Measurements from ENCODE around the gene MSS51.

The MSS51 gene

GRCh38 chr10:73408061-73408460, 25.3 kb downstream of the MSS51 start:
- TF ChIP-seq, protein P1, sequence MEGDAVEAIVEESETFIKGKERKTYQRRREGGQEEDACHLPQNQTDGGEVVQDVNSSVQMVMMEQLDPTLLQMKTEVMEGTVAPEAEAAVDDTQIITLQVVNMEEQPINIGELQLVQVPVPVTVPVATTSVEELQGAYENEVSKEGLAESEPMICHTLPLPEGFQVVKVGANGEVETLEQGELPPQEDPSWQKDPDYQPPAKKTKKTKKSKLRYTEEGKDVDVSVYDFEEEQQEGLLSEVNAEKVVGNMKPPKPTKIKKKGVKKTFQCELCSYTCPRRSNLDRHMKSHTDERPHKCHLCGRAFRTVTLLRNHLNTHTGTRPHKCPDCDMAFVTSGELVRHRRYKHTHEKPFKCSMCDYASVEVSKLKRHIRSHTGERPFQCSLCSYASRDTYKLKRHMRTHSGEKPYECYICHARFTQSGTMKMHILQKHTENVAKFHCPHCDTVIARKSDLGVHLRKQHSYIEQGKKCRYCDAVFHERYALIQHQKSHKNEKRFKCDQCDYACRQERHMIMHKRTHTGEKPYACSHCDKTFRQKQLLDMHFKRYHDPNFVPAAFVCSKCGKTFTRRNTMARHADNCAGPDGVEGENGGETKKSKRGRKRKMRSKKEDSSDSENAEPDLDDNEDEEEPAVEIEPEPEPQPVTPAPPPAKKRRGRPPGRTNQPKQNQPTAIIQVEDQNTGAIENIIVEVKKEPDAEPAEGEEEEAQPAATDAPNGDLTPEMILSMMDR (IDR thresholded peaks at IDR 0.05; ENCODE audit: low read depth, low read length, missing control alignments) = no peak
- H3K4me3 ChIP-seq (ENCODE audit: low read depth, low read length) = no peak overlapping the region
- DNase-seq (ENCODE audit: low read depth) = no peak

GRCh38 chr10:73407495-73407894, 25.9 kb downstream of the MSS51 start:
- TF ChIP-seq, protein P1 (IDR thresholded peaks at IDR 0.05; ENCODE audit: low read depth, low read length, missing control alignments) = no peak
- DNase-seq (ENCODE audit: low read depth) = no peak

DNA sequence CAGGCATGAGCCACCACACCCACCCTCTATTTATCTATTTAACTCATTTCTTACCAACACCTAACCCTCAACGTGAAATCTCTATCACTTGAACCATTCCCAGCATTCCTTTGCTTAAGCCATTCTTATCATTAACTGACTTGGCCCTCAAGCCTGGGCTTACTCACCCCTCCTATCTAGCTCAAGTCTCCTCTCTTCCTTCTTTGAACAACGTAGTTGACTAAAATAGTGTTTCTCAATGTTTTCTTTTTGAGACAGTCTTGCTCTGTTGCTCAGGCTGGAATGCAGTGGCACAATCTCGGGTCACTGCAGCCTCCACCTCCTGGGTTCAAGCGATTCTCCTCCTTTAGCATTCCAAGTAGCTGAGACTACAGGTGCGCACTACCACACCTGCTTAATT, 26.5 kb downstream of the MSS51 start:
- H3K4me3 ChIP-seq (ENCODE audit: low read depth, low read length) = no peak overlapping the region
- TF ChIP-seq, protein P1 (IDR thresholded peaks at IDR 0.05; ENCODE audit: low read depth, low read length, missing control alignments) = no peak
- DNase-seq (ENCODE audit: low read depth) = no peak

More at GRCh38 chr10:73407495-73407894, 25.9 kb downstream of the MSS51 start:
- H3K4me3 ChIP-seq (ENCODE audit: low read depth, low read length) = no peak overlapping the region

- no peak for DNase-seq (ENCODE audit: low read depth)
Measured at GRCh38 chr10:73405556-73405955, 27.8 kb downstream of the MSS51 start.

GRCh38 chr10:73404690-73405089, 28.7 kb downstream of the MSS51 start:
- no peak for DNase-seq (ENCODE audit: low read depth)
- TF ChIP-seq, protein P1 (IDR thresholded peaks at IDR 0.05; ENCODE audit: low read depth, low read length, missing control alignments) = no peak
- no peak overlapping the region for H3K4me3 ChIP-seq (ENCODE audit: low read depth, low read length)

More at GRCh38 chr10:73405556-73405955, 27.8 kb downstream of the MSS51 start:
- H3K4me3 ChIP-seq (ENCODE audit: low read depth, low read length) = no peak overlapping the region
- TF ChIP-seq, protein P1 (IDR thresholded peaks at IDR 0.05; ENCODE audit: low read depth, low read length, missing control alignments) = no peak

DNA sequence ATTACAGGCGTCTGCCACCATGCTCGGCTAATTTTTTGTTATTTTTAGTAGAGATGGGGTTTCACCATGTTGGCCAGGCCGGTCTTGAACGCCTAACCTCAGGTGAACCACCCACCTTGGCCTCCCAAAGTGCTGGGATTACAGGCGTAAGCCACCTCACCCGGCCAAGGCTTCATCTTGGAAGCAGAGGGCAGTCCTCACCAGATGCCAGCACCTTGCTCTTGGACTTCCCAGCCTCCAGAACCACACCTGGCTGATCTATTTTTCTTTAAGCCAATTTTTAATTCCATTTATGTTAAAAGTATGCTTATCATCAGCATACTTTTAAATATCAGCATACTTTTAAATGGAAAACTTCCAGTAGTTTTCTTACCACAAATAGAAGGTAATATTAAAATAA, 31.7 kb downstream of the MSS51 start:
- no peak overlapping the region for H3K4me3 ChIP-seq (ENCODE audit: low read depth, low read length)
- no peak for DNase-seq (ENCODE audit: low read depth)
- TF ChIP-seq, protein P1 (IDR thresholded peaks at IDR 0.05; ENCODE audit: low read depth, low read length, missing control alignments) = no peak

GRCh38 chr10:73399063-73399462, 34.3 kb downstream of the MSS51 start:
- no peak for DNase-seq (ENCODE audit: low read depth)
- no peak overlapping the region for H3K4me3 ChIP-seq (ENCODE audit: low read depth, low read length)
- TF ChIP-seq, protein P1 (IDR thresholded peaks at IDR 0.05; ENCODE audit: low read depth, low read length, missing control alignments) = no peak

Measured in GM12864 (cell line).